Calu3 (cell line): ENCODE measurements around the gene CTDP1. TPM values are rescaled to one million over a fixed set of nuclear protein-coding genes. Genes with fewer than 3 reads are reported as not detected.

Experiments
- BruUV-seq: library from RNA; stranded (reverse); fragments of 400-500 nt; replicated peaks from 2 replicates; lab custom pipeline; 2021; lab: Mats Ljungman, UMichigan
- CTCF ChIA-PET: fragments of 300-600 bp; sonication (Branson Sonifier 250); formaldehyde crosslinking; loops from one replicate; lab custom pipeline; 2022; ENCODE audit warnings: antibody characterized with exemption; lab: Charles Lee
- DNase-seq: peaks from one replicate; pipeline ENCODE4 v3.0.0; 2022
- H3K27ac Mint-ChIP-seq: one replicate; pipeline ENCODE4 v1.8.0; 2022; ENCODE audit warnings: mixed read lengths; ENCODE audit not compliant: unreplicated experiment
- H3K27me3 Mint-ChIP-seq: one replicate; pipeline ENCODE4 v1.8.0; 2022; ENCODE audit warnings: mixed read lengths; ENCODE audit not compliant: unreplicated experiment
- H3K36me3 Mint-ChIP-seq: one replicate; pipeline ENCODE4 v1.8.0; 2022; ENCODE audit warnings: mild to moderate bottlenecking, moderate library complexity, mixed read lengths; ENCODE audit not compliant: insufficient read depth, unreplicated experiment
- H3K4me1 Mint-ChIP-seq: one replicate; pipeline ENCODE4 v1.8.0; 2022; ENCODE audit warnings: mild to moderate bottlenecking, low read depth, mixed read lengths; ENCODE audit not compliant: unreplicated experiment
- H3K4me3 Mint-ChIP-seq: one replicate; pipeline ENCODE4 v1.8.0; 2022; ENCODE audit warnings: mild to moderate bottlenecking, low read depth, moderate library complexity, mixed read lengths; ENCODE audit not compliant: unreplicated experiment
- H3K9me3 Mint-ChIP-seq: one replicate; pipeline ENCODE4 v1.8.0; 2022; ENCODE audit warnings: low read depth, mixed read lengths; ENCODE audit not compliant: unreplicated experiment
- CTCF ChIP-seq: fragments of 200-600 bp; IDR thresholded peaks from one replicate; pipeline ENCODE4 v1.8.0; 2022; ENCODE audit warnings: antibody characterized with exemption; ENCODE audit not compliant: unreplicated experiment
- intact Hi-C: fragments of 100-400 bp; cut with micrococcal nuclease; formaldehyde crosslinking; loops from one replicate; pipeline ENCODE4 v1.10.0; 2022; ENCODE audit not compliant: unreplicated experiment
- total RNA-seq: library from RNA; stranded (reverse); gene quantifications from 2 replicates; pipeline ENCODE4 v1.2.3, GENCODE V29; 2022

CTDP1 gene
- total RNA-seq, 1 experiment from 2014 or later, result 15.6 TPM

- no peak for TF ChIP-seq CTCF
- Mint-ChIP-seq H3K9me3 (no peaks in the 10 kb centered on the region), H3K27ac (no peak overlapping the region), H3K4me1 (no peaks in the 10 kb centered on the region), H3K4me3 (no peak overlapping the region), H3K27me3 (no peaks in the 10 kb centered on the region), H3K36me3 (no peaks in the 10 kb centered on the region)
- no peak for DNase-seq
- CTCF ChIA-PET, result interaction anchor here (0.6 to 0.7 kb wide), 3 partner anchors 271 to 504 kb away, joined by 3 to 6 read pairs (median 3); no protein-coding TSS in a partner anchor
- intact Hi-C loops, result no loop called here
- no TSS peak for BruUV-seq
Observed at GRCh38 chr18:79647307-79647706, 32.3 kb upstream of the CTDP1 start.

- Mint-ChIP-seq H3K9me3 (peaks cover 3% of the 10 kb centered on the region), H3K4me1 (no peaks in the 10 kb centered on the region)
- CTCF ChIA-PET, result interaction anchor here (0.5 kb wide), 1 partner anchor 685 kb away, joined by 4 read pairs; no protein-coding TSS in a partner anchor
Observed at GRCh38 chr18:79650959-79651358, 28.6 kb upstream of the CTDP1 start.

GRCh38 chr18:79657342-79657996 lies 22.1 kb upstream of the CTDP1 start:
- no peak for DNase-seq
- Mint-ChIP-seq H3K27ac (no peak overlapping the region), H3K4me1 (no peaks in the 10 kb centered on the region), H3K36me3 (no peaks in the 10 kb centered on the region), H3K27me3 (peaks cover 19% of the 10 kb centered on the region), H3K9me3 (peaks cover 3% of the 10 kb centered on the region), H3K4me3 (no peak overlapping the region)
- intact Hi-C loops, result no loop called here
- CTCF ChIA-PET, result no interaction called here
- no TSS peak for BruUV-seq
- no peak for TF ChIP-seq CTCF

More at GRCh38 chr18:79650959-79651358, 28.6 kb upstream of the CTDP1 start:
- H3K36me3 Mint-ChIP-seq, result no peaks in the 10 kb centered on the region
- no peak for DNase-seq
- no peak overlapping the region for H3K4me3 Mint-ChIP-seq
- BruUV-seq, result no TSS peak
- H3K27ac Mint-ChIP-seq, result no peak overlapping the region
- H3K27me3 Mint-ChIP-seq, result no peaks in the 10 kb centered on the region
- TF ChIP-seq CTCF, result no peak
- intact Hi-C loops, result no loop called here

GRCh38 chr18:79658366-79658765 lies 21.2 kb upstream of the CTDP1 start:
- DNase-seq, result no peak
- no peaks in the 10 kb centered on the region for H3K36me3 Mint-ChIP-seq
- H3K27ac Mint-ChIP-seq, result no peak overlapping the region
- no peaks in the 10 kb centered on the region for H3K9me3 Mint-ChIP-seq
- intact Hi-C loops, result no loop called here
- H3K4me1 Mint-ChIP-seq, result no peaks in the 10 kb centered on the region
- H3K4me3 Mint-ChIP-seq, result no peak overlapping the region
- no peak for TF ChIP-seq CTCF
- H3K27me3 Mint-ChIP-seq, result peaks cover 19% of the 10 kb centered on the region
- BruUV-seq, result no TSS peak
- CTCF ChIA-PET, result no interaction called here
